HG03565 (cell line): ENCODE data around the gene NAGLU.
"Not testable (repeated sequence)": the region's sequence is repeated elsewhere in the genome, so short reads cannot be mapped to it uniquely, and the experiment has no call there.

Experiments used
- ATAC-seq: cut with Tn5 transposase; IDR thresholded peaks from one replicate; pipeline ENCODE4 v1.9.1; 2021; ENCODE audit warnings: mild to moderate bottlenecking, moderate library complexity; ENCODE audit not compliant: unreplicated experiment

NAGLU gene

GRCh38 chr17:42520540-42520951 lies 15.5 kb upstream of the NAGLU start:
- no peak for ATAC-seq

GRCh38 chr17:42521036-42521435 lies 15.0 kb upstream of the NAGLU start:
- no peak for ATAC-seq

GRCh38 chr17:42521666-42522262 lies 14.3 kb upstream of the NAGLU start:
- ATAC-seq, result no peak

GRCh38 chr17:42522263-42522790 lies 13.7 kb upstream of the NAGLU start:
- ATAC-seq, result no peak

GRCh38 chr17:42522798-42523278 lies 13.2 kb upstream of the NAGLU start:
- ATAC-seq, result no peak

- no peak for ATAC-seq
Observed at GRCh38 chr17:42525221-42525620, 10.8 kb upstream of the NAGLU start.

- no peak for ATAC-seq
Observed at GRCh38 chr17:42526031-42526444, 10.0 kb upstream of the NAGLU start.

- no peak for ATAC-seq
Observed at GRCh38 chr17:42527932-42528331, 8.1 kb upstream of the NAGLU start.

GRCh38 chr17:42529061-42529460 lies 7.0 kb upstream of the NAGLU start:
- ATAC-seq, result no peak

- no peak for ATAC-seq
Observed at GRCh38 chr17:42530952-42531454, 5.0 kb upstream of the NAGLU start.

- no peak for ATAC-seq
Observed at GRCh38 chr17:42531455-42532354, 4.3 kb upstream of the NAGLU start.

- no peak for ATAC-seq
Observed at GRCh38 chr17:42535155-42536047, 640 bp upstream of the NAGLU start.

- peak; percentile 39 for ATAC-seq
Observed at GRCh38 chr17:42536372-42537155, 523 bp downstream of the NAGLU start.

GRCh38 chr17:42537156-42537805 lies 1.2 kb downstream of the NAGLU start:
- no peak for ATAC-seq

GRCh38 chr17:42537826-42538451 lies 1.9 kb downstream of the NAGLU start:
- ATAC-seq, result no peak

- ATAC-seq, result no peak
Observed at GRCh38 chr17:42538482-42538881, 2.4 kb downstream of the NAGLU start.

GRCh38 chr17:42540558-42540957 lies 4.5 kb downstream of the NAGLU start:
- ATAC-seq, result not testable (repeated sequence)

- ATAC-seq, result no peak
Observed at GRCh38 chr17:42541041-42541833, 5.2 kb downstream of the NAGLU start.
